NCI-H345 treated with DMSO at 0.1 percent for 48 hours (cell line): ENCODE results near the gene BRD2.
A peak's percentile ranks its signal among the peaks of the same experiment; 100 is the strongest.

Experiments
- DNase-seq: peaks from one replicate; lab custom pipeline; 2025; ENCODE audit not compliant: unreplicated experiment; lab: John Stamatoyannopoulos, UW

Gene BRD2

DNA sequence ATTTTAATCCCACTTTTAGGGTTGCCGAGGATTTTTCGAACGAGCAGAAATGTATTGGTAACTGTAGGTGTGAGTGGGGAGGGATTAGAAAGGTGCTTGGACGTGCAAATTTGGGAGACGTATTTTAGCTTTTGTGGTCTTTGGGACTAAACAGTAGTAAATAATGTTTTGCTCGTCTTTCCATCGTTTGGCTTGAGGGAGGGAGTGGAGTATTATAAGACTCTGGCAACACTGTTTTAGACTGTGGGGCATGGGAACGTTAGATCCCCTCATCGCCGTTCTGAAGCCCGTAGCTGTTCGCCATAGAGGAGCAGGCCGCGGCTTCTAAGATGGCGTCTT is 2.8 kb downstream of the BRD2 start:
- no peak for DNase-seq

DNA sequence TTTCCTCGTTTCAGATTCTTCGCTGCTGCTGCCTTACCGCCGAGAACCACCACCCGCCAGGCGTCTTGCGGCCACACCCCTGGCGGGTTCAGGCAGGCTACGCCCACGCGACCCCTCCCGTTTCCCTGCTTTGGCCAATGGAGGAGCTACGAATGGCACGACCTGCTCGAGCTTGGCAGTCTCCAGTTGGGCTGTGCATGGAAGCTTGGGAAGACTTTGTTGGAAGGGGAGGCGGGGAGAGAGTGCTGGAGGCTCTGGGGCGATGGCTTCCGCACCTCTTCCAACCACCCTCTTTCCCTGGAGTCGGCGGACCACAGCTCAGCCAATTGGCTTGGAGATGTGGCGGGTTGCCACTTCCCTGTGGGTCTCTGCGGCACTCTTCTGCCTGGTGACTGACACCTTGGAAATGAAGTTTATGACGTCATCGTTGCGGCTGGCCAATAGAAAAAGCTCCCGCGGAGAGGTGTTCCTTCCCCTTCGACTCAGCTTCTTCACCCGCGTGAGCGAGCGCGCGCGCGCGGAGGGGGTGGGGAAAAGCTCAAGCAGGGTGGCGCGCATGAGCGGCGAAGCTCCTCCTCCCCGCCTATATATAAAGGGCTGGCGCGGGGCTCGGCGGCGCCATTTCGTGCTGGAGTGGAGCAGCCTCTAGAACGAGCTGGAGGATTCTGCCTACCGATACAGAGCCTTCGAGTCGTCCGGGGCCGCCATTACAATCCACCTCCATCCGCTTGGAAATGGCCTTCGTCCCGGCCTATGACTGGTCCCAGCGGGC is 3.4 kb downstream of the BRD2 start:
- DNase-seq, result peak; percentile 100

DNA sequence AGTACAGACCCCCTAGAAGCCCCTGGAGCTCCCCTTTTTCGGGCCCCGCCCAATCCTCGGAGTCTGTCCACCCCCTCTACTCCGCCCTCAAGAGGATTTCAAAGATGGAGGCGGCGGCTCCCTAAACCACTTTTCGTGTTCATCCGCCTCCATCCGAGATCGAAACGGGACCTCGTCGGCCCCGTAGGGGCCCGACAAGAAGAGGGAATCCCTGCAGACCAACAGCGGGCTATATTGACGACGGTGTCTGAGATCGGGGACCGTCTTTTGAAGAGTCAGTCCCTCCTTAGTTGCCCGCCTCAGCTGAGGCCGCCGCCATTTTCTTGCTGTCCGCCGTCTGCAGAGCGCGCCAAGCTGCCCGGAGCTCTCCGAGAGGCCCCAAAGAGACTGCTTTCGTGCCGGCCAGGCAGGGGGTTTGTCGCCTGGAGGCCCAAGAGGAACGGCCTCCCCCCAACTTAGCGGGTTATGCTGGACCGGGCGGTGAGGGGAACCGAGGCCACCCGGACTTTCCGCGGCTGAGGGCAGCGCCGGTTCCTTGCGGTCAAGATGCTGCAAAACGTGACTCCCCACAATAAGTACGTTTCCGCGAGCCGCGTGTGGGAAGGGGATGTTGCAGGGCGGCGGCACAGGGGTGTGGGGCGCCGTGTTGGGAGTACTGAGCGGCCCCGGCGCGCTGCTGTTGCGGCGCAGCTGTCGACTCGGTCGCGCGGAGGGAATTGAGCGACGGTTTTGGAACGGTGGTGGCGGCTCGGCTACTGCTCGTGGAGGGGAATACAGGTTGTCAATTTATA is 4.2 kb downstream of the BRD2 start:
- peak; percentile 80 for DNase-seq

DNA sequence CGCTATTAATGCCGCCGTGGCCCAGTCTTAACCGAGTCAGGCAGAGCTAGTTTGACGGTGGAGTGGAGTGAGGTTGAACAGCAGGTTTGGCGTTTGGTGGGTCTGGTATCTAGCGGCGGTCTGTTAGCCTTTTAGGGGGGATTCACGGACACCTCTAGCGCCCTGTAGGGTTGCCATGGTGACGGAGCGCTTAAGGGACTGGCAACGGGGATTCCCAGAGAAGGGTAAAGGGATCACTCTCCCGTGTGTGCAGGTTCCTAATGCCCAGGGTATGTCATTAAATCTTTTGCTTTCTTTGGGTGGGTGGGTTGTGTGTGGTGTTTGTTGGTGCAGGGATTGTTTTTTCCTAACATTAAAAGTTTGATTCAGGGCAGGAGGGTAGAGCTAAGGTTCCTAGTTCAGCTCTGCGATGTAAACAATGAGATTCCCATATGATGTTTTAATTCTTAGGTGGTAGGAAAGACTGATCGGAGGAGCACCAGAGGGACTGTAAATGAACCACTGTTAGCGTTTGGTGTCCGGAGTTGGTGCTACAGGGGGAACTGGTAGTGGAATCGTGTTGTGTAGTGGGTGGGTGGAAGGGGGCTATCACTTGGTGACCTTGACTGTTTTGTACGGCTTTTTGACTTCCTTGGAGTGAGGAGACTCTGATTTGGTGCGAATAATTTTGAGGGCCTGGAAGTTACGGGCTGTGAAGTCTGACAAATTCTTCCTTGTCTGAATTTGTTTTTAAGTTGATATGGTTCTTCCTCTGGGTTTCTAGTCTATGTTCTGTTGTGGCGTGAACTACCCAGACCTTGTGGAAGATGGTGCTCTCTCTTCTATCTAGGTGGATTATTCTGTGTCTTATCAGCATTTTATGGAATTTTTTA is 5.0 kb downstream of the BRD2 start:
- no peak for DNase-seq

DNA sequence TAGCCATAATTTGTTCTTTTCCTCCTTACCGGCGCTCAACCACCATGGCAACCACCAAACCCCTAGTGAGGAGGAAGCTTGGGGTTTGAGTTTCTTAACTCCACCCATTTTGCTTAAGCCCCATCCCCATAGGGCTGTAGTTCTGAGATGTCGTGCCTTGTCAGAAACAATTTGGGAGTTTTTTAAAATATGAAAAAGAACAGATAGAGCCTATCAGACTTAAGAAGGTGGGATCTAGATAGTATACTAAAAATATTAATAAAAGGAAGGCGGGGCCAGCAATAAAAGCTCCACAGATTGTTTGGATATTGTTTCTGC is 5.6 kb downstream of the BRD2 start:
- no peak for DNase-seq

DNA sequence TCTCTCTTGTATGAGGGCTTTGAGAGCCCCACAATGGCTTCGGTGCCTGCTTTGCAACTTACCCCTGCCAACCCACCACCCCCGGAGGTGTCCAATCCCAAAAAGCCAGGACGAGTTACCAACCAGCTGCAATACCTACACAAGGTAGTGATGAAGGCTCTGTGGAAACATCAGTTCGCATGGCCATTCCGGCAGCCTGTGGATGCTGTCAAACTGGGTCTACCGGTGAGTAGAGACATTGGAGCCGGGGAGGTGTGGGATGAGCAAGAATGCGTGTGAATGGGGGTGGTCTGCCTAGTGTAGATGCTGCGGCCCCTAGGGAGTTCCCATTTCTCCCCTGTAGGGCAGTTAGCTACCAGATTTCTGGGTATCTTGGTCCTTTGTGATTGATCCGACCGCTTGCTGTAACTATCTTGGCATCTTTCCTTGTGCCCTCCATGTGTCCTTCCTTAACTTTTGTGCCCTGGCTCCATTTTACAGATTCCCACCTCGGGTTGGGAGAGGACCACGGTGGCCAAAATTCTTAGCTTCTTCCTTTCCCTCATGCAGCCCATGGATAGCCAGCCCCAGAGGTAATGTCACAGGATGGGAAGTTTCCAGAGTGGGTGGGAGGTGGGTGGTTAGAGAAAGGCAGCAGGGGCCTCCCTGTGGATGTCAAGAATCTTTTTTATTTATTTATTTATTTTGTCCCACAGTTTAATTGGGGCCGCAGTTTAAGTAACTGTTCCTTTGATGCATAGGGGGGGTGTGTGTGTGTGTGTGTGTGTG is 6.3 kb downstream of the BRD2 start:
- DNase-seq, result no peak

DNA sequence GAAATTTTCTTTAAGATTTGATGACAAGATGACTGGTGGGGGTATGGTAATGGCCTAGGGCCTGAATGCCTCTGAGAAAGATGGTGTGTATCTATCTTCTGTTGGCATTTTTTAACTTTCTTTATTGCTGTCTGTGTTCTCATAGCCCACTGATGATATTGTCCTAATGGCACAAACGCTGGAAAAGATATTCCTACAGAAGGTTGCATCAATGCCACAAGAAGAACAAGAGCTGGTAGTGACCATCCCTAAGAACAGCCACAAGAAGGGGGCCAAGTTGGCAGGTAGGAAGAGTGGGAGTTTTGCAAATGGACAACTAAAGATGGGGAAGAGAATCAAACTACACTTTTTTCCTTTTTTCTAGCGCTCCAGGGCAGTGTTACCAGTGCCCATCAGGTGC is 7.5 kb downstream of the BRD2 start:
- DNase-seq, result no peak

DNA sequence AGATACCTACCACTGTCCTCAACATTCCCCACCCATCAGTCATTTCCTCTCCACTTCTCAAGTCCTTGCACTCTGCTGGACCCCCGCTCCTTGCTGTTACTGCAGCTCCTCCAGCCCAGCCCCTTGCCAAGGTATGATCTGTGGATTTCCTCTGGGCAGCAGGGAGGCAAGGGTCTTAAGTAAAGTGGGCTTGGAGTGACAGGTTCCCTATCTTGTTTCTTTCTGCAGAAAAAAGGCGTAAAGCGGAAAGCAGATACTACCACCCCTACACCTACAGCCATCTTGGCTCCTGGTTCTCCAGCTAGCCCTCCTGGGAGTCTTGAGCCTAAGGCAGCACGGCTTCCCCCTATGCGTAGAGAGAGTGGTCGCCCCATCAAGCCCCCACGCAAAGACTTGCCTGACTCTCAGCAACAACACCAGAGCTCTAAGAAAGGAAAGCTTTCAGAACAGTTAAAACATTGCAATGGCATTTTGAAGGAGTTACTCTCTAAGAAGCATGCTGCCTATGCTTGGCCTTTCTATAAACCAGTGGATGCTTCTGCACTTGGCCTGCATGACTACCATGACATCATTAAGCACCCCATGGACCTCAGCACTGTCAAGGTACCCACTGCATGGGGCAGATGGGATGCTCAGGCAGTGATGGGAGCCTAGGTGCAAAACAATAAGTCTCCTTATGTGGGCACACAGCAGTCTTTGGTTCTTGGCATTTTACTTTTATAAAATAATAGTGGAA is 8.1 kb downstream of the BRD2 start:
- no peak for DNase-seq

DNA sequence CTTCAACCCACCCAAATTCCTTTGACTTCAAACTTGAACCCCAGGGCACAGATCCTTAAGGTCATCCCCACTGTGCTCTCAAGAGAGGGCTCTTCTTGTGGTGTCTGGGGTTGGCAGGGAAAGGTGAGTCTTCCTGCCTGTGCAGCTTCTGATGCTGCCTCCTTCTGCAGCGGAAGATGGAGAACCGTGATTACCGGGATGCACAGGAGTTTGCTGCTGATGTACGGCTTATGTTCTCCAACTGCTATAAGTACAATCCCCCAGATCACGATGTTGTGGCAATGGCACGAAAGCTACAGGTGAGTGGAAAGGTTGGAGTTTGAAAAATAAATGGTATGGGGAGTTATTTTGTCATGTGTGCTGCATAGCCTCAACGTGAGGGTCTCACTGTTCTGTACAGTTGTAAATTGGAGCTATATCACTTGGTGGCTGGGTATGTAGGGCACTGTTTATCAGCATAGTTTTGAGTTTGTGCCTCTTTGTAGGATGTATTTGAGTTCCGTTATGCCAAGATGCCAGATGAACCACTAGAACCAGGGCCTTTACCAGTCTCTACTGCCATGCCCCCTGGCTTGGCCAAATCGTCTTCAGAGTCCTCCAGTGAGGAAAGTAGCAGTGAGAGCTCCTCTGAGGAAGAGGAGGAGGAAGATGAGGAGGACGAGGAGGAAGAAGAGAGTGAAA is 9.0 kb downstream of the BRD2 start:
- DNase-seq, result no peak

DNA sequence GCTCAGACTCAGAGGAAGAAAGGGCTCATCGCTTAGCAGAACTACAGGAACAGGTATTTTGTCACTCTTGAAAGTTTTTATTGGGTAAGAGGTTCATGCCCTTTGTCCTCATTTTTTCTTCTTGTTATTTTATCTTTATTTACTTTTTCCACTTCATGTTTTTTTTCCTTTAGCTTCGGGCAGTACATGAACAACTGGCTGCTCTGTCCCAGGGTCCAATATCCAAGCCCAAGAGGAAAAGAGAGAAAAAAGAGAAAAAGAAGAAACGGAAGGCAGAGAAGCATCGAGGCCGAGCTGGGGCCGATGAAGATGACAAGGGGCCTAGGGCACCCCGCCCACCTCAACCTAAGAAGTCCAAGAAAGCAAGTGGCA is 9.5 kb downstream of the BRD2 start:
- DNase-seq, result no peak

DNA sequence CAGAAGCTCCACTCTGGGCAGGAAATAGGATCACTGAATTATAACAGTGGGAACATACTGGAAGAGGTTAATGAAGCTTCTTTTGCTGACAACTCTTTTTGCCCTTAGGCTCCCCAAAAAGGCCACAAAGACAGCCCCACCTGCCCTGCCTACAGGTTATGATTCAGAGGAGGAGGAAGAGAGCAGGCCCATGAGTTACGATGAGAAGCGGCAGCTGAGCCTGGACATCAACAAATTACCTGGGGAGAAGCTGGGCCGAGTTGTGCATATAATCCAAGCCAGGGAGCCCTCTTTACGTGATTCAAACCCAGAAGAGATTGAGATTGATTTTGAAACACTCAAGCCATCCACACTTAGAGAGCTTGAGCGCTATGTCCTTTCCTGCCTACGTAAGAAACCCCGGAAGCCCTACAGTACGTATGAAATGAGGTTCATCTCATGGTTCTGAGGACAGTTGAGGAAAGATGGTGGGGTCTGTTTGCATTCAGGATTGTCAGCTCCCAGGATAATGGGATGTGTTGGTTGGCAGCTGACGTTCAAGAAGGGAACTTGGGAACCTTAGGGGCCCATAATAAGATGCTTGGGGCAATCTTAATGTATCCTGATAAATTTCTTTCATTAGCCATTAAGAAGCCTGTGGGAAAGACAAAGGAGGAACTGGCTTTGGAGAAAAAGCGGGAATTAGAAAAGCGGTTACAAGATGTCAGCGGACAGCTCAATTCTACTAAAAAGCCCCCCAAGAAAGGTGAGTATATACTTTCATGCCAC is 11.5 kb downstream of the BRD2 start:
- no peak for DNase-seq

DNA sequence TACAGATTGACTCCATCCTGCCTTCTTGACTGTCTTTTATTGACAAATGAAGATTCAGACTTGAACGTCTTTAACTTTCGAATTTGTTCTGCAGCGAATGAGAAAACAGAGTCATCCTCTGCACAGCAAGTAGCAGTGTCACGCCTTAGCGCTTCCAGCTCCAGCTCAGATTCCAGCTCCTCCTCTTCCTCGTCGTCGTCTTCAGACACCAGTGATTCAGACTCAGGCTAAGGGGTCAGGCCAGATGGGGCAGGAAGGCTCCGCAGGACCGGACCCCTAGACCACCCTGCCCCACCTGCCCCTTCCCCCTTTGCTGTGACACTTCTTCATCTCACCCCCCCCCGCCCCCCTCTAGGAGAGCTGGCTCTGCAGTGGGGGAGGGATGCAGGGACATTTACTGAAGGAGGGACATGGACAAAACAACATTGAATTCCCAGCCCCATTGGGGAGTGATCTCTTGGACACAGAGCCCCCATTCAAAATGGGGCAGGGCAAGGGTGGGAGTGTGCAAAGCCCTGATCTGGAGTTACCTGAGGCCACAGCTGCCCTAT is 12.2 kb downstream of the BRD2 start:
- no peak for DNase-seq

DNA sequence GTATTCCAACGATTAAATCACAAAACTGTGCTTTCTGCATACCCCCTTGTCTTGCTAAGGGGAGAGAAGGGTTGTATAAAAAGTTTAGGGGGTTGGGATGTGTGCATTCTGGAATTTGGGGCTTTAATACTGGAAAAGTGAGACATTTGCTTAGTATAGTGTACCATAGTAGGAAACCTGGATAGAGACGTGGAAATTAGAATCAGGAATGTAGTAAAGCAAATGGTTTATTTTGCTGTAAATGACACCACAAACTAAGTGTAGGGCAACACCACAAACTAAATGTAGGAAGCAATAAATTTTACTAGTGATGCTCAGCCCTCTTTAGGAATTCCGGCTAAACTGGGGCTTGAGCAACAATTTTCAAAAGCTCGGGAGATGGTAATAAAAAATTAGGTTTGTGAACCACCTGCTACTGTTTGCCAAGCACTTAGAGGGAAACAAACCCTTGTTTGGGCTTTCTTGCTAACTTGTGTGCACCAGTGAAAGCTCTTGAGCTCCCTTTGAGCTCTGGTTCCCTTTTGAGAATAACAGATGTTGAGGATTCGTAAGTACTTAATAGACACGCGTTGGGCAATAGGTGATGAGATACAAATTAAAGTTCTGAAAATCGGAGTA is 13.8 kb downstream of the BRD2 start:
- peak; percentile 71 for DNase-seq

DNA sequence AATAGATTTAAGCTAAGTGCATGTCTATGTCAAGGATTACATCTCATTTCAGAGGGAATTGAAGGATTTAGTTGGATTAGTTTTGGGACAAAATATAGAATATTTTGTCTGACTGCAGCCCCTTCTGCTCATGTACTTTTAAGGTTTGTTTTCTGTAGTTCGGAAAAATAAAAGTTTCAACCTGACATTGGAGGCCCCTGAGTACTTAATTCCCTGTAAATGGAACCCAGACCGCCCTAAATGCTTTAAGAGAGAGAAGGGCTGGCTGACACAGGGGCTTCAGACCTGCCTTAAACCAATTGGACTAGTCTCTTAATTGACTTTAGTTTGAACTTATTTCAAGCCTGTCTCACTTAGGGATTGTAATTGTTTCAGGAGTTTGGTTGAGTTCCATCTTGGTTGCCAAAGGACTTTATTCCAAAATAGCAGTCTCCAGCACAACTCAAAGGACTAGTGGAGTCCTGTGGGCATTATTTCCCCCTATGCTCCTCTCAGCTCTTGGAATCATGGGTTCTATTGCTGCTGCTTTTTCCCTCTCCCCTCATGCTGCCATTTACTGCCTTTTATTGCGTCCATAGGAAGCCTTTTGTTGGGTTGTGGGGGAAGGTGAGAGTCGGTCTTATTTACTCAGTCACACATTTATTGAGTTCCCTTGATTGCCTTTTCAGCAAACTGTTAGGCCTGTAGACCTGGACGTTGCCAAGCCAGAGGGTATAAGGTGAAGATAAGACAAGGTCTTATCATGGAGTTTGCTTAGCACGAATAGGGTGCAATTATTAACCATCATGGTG is 14.5 kb downstream of the BRD2 start:
- no peak for DNase-seq

DNA sequence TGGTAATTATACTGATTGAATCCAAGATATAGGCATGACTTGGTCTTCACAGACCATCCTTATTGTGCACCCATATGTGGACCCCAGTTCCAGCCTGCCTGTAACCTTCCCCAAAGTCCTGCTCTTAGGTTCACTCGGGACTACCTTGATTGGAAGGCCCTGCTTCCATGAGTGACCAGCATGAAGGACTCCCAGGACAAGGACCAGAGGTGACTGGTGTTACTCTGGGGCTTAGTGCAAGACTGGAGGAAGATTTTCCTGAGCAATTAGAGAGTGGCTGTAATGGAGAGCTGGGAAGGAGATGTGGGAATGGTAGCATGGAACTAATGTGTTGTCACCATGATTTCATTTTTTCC is 15.1 kb downstream of the BRD2 start:
- no peak for DNase-seq

DNA sequence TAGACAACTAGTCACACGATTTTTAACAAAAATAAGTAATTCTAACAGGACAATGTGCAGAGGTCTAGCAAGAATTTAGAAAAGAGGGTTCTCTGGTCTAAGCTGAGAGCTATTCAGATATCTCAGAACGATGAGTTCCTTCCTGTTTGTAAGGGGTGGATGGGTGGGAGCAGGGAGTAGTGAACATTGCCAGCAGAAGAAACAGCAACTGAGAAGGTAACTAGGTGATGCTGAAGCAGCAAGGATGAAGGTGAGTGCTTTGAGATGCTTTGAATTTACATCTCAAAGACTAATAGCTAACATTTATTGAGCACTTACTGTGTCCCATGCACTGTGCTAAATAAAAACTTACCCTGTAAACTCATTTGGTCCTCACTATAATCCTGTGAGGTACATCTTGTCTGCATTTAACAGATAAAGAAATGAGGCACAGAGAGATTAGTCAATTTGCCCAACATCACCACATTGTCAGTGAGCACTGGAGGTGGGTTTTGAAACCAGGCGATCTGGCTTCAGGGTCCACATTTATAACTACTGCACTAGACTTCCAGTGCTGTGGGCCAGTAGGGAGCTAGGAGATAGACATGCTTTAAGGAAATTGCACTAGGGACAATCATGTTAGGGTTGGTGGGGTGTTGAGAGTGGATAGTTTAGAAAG is 15.7 kb downstream of the BRD2 start:
- DNase-seq, result no peak
